ENCODE measurements around the gene DOP1A. TPM values are rescaled to one million over a fixed set of nuclear protein-coding genes. Genes with fewer than 3 reads are reported as not detected.

Gene DOP1A
- total RNA-seq, 3 donors from 2014 or later, result 28.0 to 35.8 (median 30.4) TPM

DNA sequence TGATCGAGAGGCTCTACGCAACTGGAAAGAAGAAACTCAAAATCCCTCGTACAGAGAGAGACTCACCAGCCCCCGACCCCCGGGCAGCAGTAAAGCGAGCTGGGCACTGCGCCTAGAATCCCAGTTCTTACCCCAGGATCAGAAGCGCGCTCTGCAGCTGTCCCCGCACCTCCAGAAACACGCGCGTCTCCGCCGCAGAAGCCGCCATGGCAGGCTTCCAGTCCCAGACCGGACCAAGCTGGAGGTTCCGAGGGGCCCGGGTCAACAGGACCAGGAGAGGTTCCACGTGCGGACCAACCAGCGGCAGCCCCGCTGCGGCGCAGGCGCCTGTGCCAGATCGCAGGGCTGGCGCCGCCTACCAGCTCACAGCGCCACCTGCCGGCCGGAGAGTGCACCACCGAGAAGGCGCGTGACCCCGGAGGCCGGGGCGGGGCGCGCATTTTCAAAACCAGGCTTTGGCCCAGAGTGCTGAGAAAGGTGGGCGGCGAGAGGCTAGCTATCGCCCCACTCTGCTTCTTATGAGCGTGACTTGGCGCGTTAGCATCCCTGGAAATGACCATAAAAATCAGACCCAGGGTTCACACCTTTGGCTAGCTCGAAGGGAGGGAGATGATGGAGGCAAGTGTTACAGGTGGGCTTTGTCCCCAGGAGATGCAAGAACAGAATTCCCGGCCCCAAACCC lies 1.8 kb upstream of the DOP1A start, which contains the start of gene UBE3D:
Gene UBE3D (minus strand): TSS at position 331 of the 682 bp plus-strand sequence. CDS start 123 bp downstream, at position 208.
- TF ChIP-seq, protein P1, sequence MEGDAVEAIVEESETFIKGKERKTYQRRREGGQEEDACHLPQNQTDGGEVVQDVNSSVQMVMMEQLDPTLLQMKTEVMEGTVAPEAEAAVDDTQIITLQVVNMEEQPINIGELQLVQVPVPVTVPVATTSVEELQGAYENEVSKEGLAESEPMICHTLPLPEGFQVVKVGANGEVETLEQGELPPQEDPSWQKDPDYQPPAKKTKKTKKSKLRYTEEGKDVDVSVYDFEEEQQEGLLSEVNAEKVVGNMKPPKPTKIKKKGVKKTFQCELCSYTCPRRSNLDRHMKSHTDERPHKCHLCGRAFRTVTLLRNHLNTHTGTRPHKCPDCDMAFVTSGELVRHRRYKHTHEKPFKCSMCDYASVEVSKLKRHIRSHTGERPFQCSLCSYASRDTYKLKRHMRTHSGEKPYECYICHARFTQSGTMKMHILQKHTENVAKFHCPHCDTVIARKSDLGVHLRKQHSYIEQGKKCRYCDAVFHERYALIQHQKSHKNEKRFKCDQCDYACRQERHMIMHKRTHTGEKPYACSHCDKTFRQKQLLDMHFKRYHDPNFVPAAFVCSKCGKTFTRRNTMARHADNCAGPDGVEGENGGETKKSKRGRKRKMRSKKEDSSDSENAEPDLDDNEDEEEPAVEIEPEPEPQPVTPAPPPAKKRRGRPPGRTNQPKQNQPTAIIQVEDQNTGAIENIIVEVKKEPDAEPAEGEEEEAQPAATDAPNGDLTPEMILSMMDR (IDR thresholded peaks at IDR 0.05), result peak; percentile 96

GRCh38 chr6:83068616-83069015 lies 1.1 kb downstream of the DOP1A start:
- Histone ChIP-seq H3K4me1 (ENCODE audit: low read depth) (peaks cover 20% of the 10 kb centered on the region), H3K4me3 (peak overlapping the region; percentile 94), H3K36me3 (ENCODE audit: low read depth) (no peaks in the 10 kb centered on the region), H3K9me3 (no peaks in the 10 kb centered on the region)
- ATAC-seq (no peak), DNase-seq (no peak)
- TF ChIP-seq, protein P1 (IDR thresholded peaks at IDR 0.05), result no peak
- intact Hi-C loops (cut with DNase I, micrococcal nuclease), result loop anchor here in 1 of 2 donors (10.0 kb wide), 1 partner anchor 824 kb away; the partner anchor contains the start of gene IBTK

More for the DNA sequence above, 1.8 kb upstream of the DOP1A start, which contains the start of gene UBE3D:
- no peaks in the 10 kb centered on the region for H3K9me3 ChIP-seq
- H3K4me3 ChIP-seq, result peak within 1 kb of the TSS; percentile 54
- peak; percentile 92 to 95 (median 95) for DNase-seq
- H3K36me3 ChIP-seq (ENCODE audit: low read depth), result no peaks in the 10 kb centered on the region
- peaks cover 20% of the 10 kb centered on the region for H3K4me1 ChIP-seq (ENCODE audit: low read depth)
- ATAC-seq, result peak; percentile 82
- intact Hi-C loops (cut with DNase I, micrococcal nuclease), result loop anchor here in 1 of 2 donors (10.0 kb wide), 1 partner anchor 821 kb away; the partner anchor contains the start of gene IBTK

DNA sequence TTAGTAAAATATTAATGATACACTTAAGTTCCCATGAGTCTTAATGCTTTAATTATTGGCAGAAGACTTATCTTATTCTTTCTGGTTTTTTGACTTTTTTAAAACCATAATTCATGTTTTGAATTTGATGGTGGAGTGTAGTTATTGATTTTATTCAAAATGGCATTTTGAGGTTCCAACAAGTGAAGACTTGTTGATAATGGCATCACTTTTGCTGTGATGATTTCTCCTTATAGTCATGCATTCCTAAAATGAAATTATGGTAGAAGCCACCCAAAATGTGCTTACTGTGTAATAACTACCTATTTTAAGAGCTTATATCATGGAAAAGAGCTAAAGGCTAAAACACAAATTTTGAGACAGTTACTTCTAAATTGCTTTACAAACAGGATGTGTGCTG lies 2.2 kb downstream of the DOP1A start:
- TF ChIP-seq, protein P1 (IDR thresholded peaks at IDR 0.05), result no peak
- Histone ChIP-seq H3K4me3 (no peak overlapping the region), H3K36me3 (ENCODE audit: low read depth) (no peaks in the 10 kb centered on the region), H3K9me3 (no peaks in the 10 kb centered on the region), H3K4me1 (ENCODE audit: low read depth) (peaks cover 20% of the 10 kb centered on the region)
- intact Hi-C loops (cut with DNase I, micrococcal nuclease), result loop anchor here (10.0 kb wide), 2 partner anchors 445 to 825 kb away; partner anchors contain the start of genes IBTK (in 1 of the 2) and PRSS35 (in 1 of the 2)
- DNase-seq (no peak), ATAC-seq (no peak)

GRCh38 chr6:83071023-83071422 lies 3.6 kb downstream of the DOP1A start:
- peak in 2 of 3 donors; percentile 6 to 23 for DNase-seq
- H3K9me3 ChIP-seq, result no peaks in the 10 kb centered on the region
- no peak for ATAC-seq
- H3K36me3 ChIP-seq (ENCODE audit: low read depth), result no peaks in the 10 kb centered on the region
- intact Hi-C loops (cut with DNase I, micrococcal nuclease), result loop anchor here in 1 of 2 donors (10.0 kb wide), 1 partner anchor 444 kb away; the partner anchor contains the start of gene PRSS35
- peaks cover 20% of the 10 kb centered on the region for H3K4me1 ChIP-seq (ENCODE audit: low read depth)
- H3K4me3 ChIP-seq, result no peak overlapping the region
- TF ChIP-seq, protein P1 (IDR thresholded peaks at IDR 0.05), result no peak

DNA sequence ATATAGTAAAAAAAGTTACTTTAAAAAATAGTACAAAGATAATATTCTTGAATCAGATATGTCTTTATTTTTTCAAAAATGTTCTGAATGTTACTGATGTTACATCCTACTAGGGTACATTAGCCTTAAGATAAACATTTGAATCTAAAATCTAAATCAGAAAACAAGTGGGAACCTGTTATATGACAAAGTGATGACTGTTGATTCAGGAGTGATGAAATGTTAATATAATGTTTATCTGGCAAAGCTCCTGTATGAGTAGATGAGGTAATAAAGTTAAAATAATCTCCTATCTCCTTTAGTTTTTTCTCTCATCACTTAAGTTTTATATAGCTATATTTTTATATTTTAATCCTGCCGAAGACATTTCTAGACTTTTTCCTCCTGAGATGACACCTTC lies 4.2 kb downstream of the DOP1A start:
- Histone ChIP-seq H3K4me1 (ENCODE audit: low read depth) (peaks cover 20% of the 10 kb centered on the region), H3K9me3 (no peaks in the 10 kb centered on the region), H3K36me3 (ENCODE audit: low read depth) (no peaks in the 10 kb centered on the region), H3K4me3 (no peak overlapping the region)
- TF ChIP-seq, protein P1 (IDR thresholded peaks at IDR 0.05), result no peak
- intact Hi-C loops (cut with DNase I, micrococcal nuclease), result loop anchor here in 1 of 2 donors (10.0 kb wide), 1 partner anchor 443 kb away; the partner anchor contains the start of gene PRSS35
- DNase-seq (no peak), ATAC-seq (no peak)
